K562 (cell line): ENCODE data around the gene PCSK5. TPM values are rescaled to one million over a fixed set of nuclear protein-coding genes. Genes with fewer than 3 reads are reported as not detected.

Experiments
- ATAC-seq: fragments of 200-7000 bp; cut with Tn5 transposase; 3 replicates; pipeline ENCODE4 v1.9.1; 2020; ENCODE audit warnings: moderate library complexity
- BruUV-seq: library from RNA; stranded (reverse); fragments of 400-500 nt; replicated peaks from 2 replicates; lab custom pipeline; 2021; lab: Mats Ljungman, UMichigan
- CTCF ChIA-PET: fragments of 300-600 bp; formaldehyde crosslinking; extraction: SDS; loops from one replicate; lab custom pipeline; 2021; ENCODE audit warnings: low intra/inter-chr PET ratio; lab: Yijun Ruan, JAX
- POLR2A ChIA-PET: fragments of 300-600, 350-650 bp; sonication (Branson Sonifier 250); formaldehyde crosslinking; extraction: SDS; loops from one replicate; lab custom pipeline; 2021; ENCODE audit warnings: antibody characterized with exemption, inconsistent platforms; lab: Yijun Ruan, JAX
- DNase-seq, 4 experiments: peaks; one replicate each; pipeline versions ENCODE4 v3.0.0 to v3.0.0-alpha.2; 2011 to 2018; ENCODE audit warnings: low spot score in 3 of 4, mixed read lengths in 3 of 4; ENCODE audit errors: extremely low read depth in 1 of 4
- FAIRE-seq: peaks from 2 replicates; lab custom pipeline; 2011; peaks lifted over from hg19 to GRCh38; lab: Jason Lieb, UNC
- H2AFZ ChIP-seq: 2 replicates; pipeline ENCODE4 v1.6.0; 2011; ENCODE audit warnings: low read depth, low read length, control low read depth, inconsistent platforms
- H3K27ac ChIP-seq: fragments of 200-600 bp; 3 replicates; pipeline ENCODE4 v1.8.0; 2011; ENCODE audit warnings: low read depth, mild to moderate bottlenecking, control low read depth, inconsistent platforms, low read length, moderate library complexity, mixed read lengths; ENCODE audit errors: extremely low read depth
- H3K27me3 ChIP-seq, 2 experiments: fragments of 300-600 bp in 1 of 2; 2 replicates in 1 of 2; 3 replicates in 1 of 2; pipeline versions ENCODE4 v1.6.0 to v1.8.0; 2011; ENCODE audit warnings: inconsistent platforms in 2 of 2, low read length in 2 of 2, mild to moderate bottlenecking in 1 of 2, mixed read lengths in 1 of 2, moderate library complexity in 1 of 2; ENCODE audit not compliant: control insufficient read depth in 2 of 2, insufficient read depth in 2 of 2
- H3K36me3 ChIP-seq: fragments of 300-600 bp; 3 replicates; pipeline ENCODE4 v1.8.0; 2011; ENCODE audit warnings: mild to moderate bottlenecking, low read length, inconsistent platforms; ENCODE audit not compliant: control insufficient read depth, insufficient read depth
- H3K4me1 ChIP-seq, 2 experiments: fragments of 200-600 bp in 1 of 2; replicated peaks in 1 of 2; 2 replicates in 1 of 2; 3 replicates in 1 of 2; pipeline versions ENCODE4 v1.5.1 to v1.8.0; 2011; ENCODE audit warnings: inconsistent platforms in 2 of 2, low read length in 2 of 2, mild to moderate bottlenecking in 1 of 2, mixed read lengths in 1 of 2, moderate library complexity in 1 of 2; ENCODE audit not compliant: control insufficient read depth in 2 of 2, insufficient read depth in 2 of 2
- H3K4me2 ChIP-seq: 2 replicates; pipeline ENCODE4 v1.6.1; 2011; ENCODE audit warnings: low read length, control low read depth, inconsistent platforms, mixed read lengths; ENCODE audit not compliant: insufficient read depth
- H3K4me3 ChIP-seq: fragments of 200-600 bp; sonication (generic), shearing (Covaris generic); 2 replicates; pipeline ENCODE4 v1.5.1; 2016; ENCODE audit warnings: control low read depth, inconsistent platforms
- H3K79me2 ChIP-seq: fragments of 200-600 bp; 3 replicates; pipeline ENCODE4 v1.8.0; 2011; ENCODE audit warnings: low read length, inconsistent platforms; ENCODE audit not compliant: control insufficient read depth, insufficient read depth
- H3K9ac ChIP-seq, 2 experiments: 2 replicates each; pipeline versions ENCODE4 v1.6.0 to v1.6.1; 2011; ENCODE audit warnings: low read depth in 2 of 2, low read length in 2 of 2, control low read depth in 1 of 2, inconsistent platforms in 1 of 2, mild to moderate bottlenecking in 1 of 2, mixed read lengths in 1 of 2; ENCODE audit not compliant: insufficient read depth in 1 of 2
- H3K9me1 ChIP-seq: one replicate; pipeline ENCODE4 v1.6.0; 2011; ENCODE audit warnings: inconsistent platforms, mild to moderate bottlenecking, low read length, moderate library complexity; ENCODE audit not compliant: control insufficient read depth, insufficient read depth
- H3K9me3 ChIP-seq: replicated peaks from 2 replicates; pipeline ENCODE4 v1.5.1; 2011; ENCODE audit warnings: low read depth, low read length, inconsistent platforms; ENCODE audit not compliant: control insufficient read depth, insufficient read depth
- H4K20me1 ChIP-seq: replicated peaks from 2 replicates; pipeline ENCODE4 v1.6.1; 2011; ENCODE audit warnings: low read length, inconsistent platforms, mixed read lengths; ENCODE audit not compliant: control insufficient read depth, insufficient read depth
- EGR1 ChIP-seq: fragments of 450-650 bp; conservative IDR thresholded peaks from 2 replicates; pipeline ENCODE4 v1.6.1; 2017; ENCODE audit warnings: mild to moderate bottlenecking
- ETS2 ChIP-seq: IDR thresholded peaks from 2 replicates; pipeline ENCODE4 v1.6.1; 2016; ENCODE audit warnings: borderline replicate concordance, missing genetic modification characterization, mild to moderate bottlenecking, moderate library complexity, missing compliant biosample characterization; ENCODE audit not compliant: poor library complexity, severe bottlenecking
- HMG20A ChIP-seq: fragments of 450-650 bp; formaldehyde crosslinking; conservative IDR thresholded peaks from 2 replicates; pipeline ENCODE4 v1.4.0; 2020; ENCODE audit warnings: mild to moderate bottlenecking, mixed read lengths
- SMC3 ChIP-seq: conservative IDR thresholded peaks from 2 replicates; pipeline ENCODE4 v1.6.1; 2011; ENCODE audit warnings: low read depth, low read length, improper control_type of control experiment; ENCODE audit not compliant: insufficient read depth
- U2AF2 ChIP-seq: fragments of 200-400 bp; formaldehyde crosslinking; optimal IDR thresholded peaks from 2 replicates; pipeline ENCODE3; 2017; ENCODE audit warnings: low read depth, mild to moderate bottlenecking, low read length
- ZNF23 ChIP-seq: fragments of 250-450 bp; sonication (Bioruptor Pico); IDR thresholded peaks from 2 replicates; pipeline ENCODE4 v1.4.0; 2020; ENCODE audit warnings: mild to moderate bottlenecking
- ZNF24 ChIP-seq: fragments of 450-650 bp; IDR thresholded peaks from 2 replicates; pipeline ENCODE4 v1.6.1; 2016
- ZNF512 ChIP-seq: IDR thresholded peaks from 2 replicates; pipeline ENCODE4 v1.6.1; 2016; ENCODE audit warnings: missing genetic modification characterization, missing compliant biosample characterization
- ZNF695 ChIP-seq: fragments of 450-650 bp; formaldehyde crosslinking; IDR thresholded peaks from 2 replicates; pipeline ENCODE4 v1.4.0; 2020; ENCODE audit warnings: mild to moderate bottlenecking, moderate library complexity
- ZZZ3 ChIP-seq: fragments of 450-650 bp; IDR thresholded peaks from 2 replicates; pipeline ENCODE4 v1.6.1; 2016; ENCODE audit warnings: antibody characterized with exemption, mild to moderate bottlenecking, moderate library complexity
- WGBS: fragments of 100-300 bp; shearing (Covaris generic); methylation state at CpG from one replicate; pipeline ENCODE4 v1.1.6; 2016; ENCODE audit warnings: low coverage, mixed read lengths; ENCODE audit not compliant: insufficient coverage; ENCODE audit errors: missing lambda C conversion rate; 5-methylcytosine and 5-hydroxymethylcytosine counted together
- in situ Hi-C: fragments of 300-500 bp; cut with MboI; formaldehyde crosslinking; loops from 4 replicates; pipeline ENCODE4 v1.15.0; 2018; ENCODE audit warnings: inconsistent platforms, mixed read lengths
- intact Hi-C: fragments of 100-400 bp; cut with micrococcal nuclease; formaldehyde crosslinking; loops from 2 replicates; pipeline ENCODE4 v1.14.2; 2022
- polyA plus RNA-seq, 8 experiments: library from polyadenylated mRNA; depleted of rRNA in 4 of 8; stranded (reverse) in 5 of 8; unstranded in 3 of 8; fragments of >200 nt; fragmentation: Nextera tagmentation in 2 of 8; fragmentation: Illumina TruSeq in 1 of 8; extraction: Ambion mirVana in 2 of 8; extraction: Trizol in 1 of 8; gene quantifications; 2 replicates each; pipeline versions ENCODE4 v1.2.1 to v1.2.3, GENCODE V29; 2011 to 2014; ENCODE audit warnings: inconsistent platforms in 1 of 8, missing spikeins in 1 of 8
- total RNA-seq, 7 experiments: library from RNA; depleted of rRNA in 6 of 7; stranded (reverse); fragments of >200 nt in 6 of 7; fragmentation: Illumina TruSeq in 2 of 7; extraction: Trizol in 2 of 7; gene quantifications; 2 replicates each; pipeline versions ENCODE4 v1.2.1 to v1.2.3, GENCODE V29; 2011 to 2021; ENCODE audit warnings: low replicate concordance in 1 of 7

PCSK5 gene
- total and polyA plus RNA-seq, 9 of the 15 experiments (the other 6 are each of a cell fraction or from before 2014, with no cell fraction given): not detected

GRCh38 chr9:76271755-76272154 is 381.3 kb downstream of the PCSK5 start:
- no peak for ATAC-seq
- Histone ChIP-seq H3K4me2 (no peak overlapping the region), H2AFZ (no peak overlapping the region), H3K9ac (no peak overlapping the region), H3K27me3 (no peaks in the 10 kb centered on the region), H3K4me1 (no peaks in the 10 kb centered on the region), H3K79me2 (no peaks in the 10 kb centered on the region), H3K36me3 (no peaks in the 10 kb centered on the region), H3K4me3 (no peak overlapping the region), H4K20me1 (no peaks in the 10 kb centered on the region), H3K9me3 (no peaks in the 10 kb centered on the region), H3K9me1 (no peaks in the 10 kb centered on the region), H3K27ac (no peak overlapping the region)
- no TSS peak for BruUV-seq
- TF ChIP-seq ZNF695 (CRISPR knock-in tag) (no peak), ETS2 (no peak), SMC3 (no peak), ZNF512 (tag) (no peak), ZNF23 (CRISPR knock-in tag) (no peak), HMG20A (CRISPR knock-in tag) (no peak), EGR1 (no peak), ZZZ3 (no peak), ZNF24 (no peak), U2AF2 (no peak)
- WGBS: 0% methylated on average over 1 of the region's 1 CpG
- DNase-seq: no peak
- intact Hi-C loops (no loop called here), in situ Hi-C loops (no loop called here)
- no peak for FAIRE-seq
- CTCF ChIA-PET: no interaction called here
- POLR2A ChIA-PET: no interaction called here
